SK-N-SH (cell line): ENCODE results near the gene HPCAL4. TPM values are rescaled to one million over a fixed set of nuclear protein-coding genes. Genes with fewer than 3 reads are reported as not detected.

Experiments
- CTCF ChIA-PET: fragments of 300-600, 350-600 bp; formaldehyde crosslinking; extraction: SDS; loops from one replicate; lab custom pipeline; 2021; lab: Yijun Ruan, JAX
- POLR2A ChIA-PET: fragments of 350-600 bp; sonication (Branson Sonifier 250); formaldehyde crosslinking; extraction: SDS; loops from one replicate; lab custom pipeline; 2020; ENCODE audit warnings: antibody characterized with exemption, inconsistent platforms; lab: Yijun Ruan, JAX
- DNase-seq: peaks from one replicate; pipeline ENCODE4 v3.0.0; 2012
- H2AFZ ChIP-seq: fragments of 200-600 bp; sonication (generic); 2 replicates; pipeline ENCODE4 v1.8.1; 2016; ENCODE audit warnings: antibody characterized with exemption, mild to moderate bottlenecking, low read depth
- H3F3A ChIP-seq: fragments of 200-600 bp; sonication (generic); replicated peaks from 2 replicates; pipeline ENCODE3; 2016; ENCODE audit warnings: antibody characterized with exemption, mild to moderate bottlenecking; ENCODE audit not compliant: insufficient read depth
- H3K27ac ChIP-seq, 2 experiments: fragments of 200-500 bp in 1 of 2; fragments of 200-600 bp in 1 of 2; sonication (Bioruptor generic) in 1 of 2; sonication (generic), shearing (Covaris generic) in 1 of 2; 2 replicates each; pipeline versions ENCODE4 v1.5.1 to v1.6.1; 2014 to 2016; ENCODE audit warnings: low read depth in 2 of 2, inconsistent platforms in 1 of 2, low read length in 1 of 2, mild to moderate bottlenecking in 1 of 2, mixed read lengths in 1 of 2
- H3K27me3 ChIP-seq: fragments of 200-600 bp; sonication (generic), shearing (Covaris generic); 2 replicates; pipeline ENCODE4 v1.6.1; 2016; ENCODE audit warnings: mixed run types; ENCODE audit not compliant: insufficient read depth
- H3K36me3 ChIP-seq, 2 experiments: fragments of 200-500 bp in 1 of 2; fragments of 200-600 bp in 1 of 2; sonication (Bioruptor generic) in 1 of 2; sonication (generic) in 1 of 2; replicated peaks in 1 of 2; 2 replicates each; pipeline versions ENCODE3 to v1.5.1; 2014 to 2016; ENCODE audit warnings: low read length in 1 of 2, mild to moderate bottlenecking in 1 of 2; ENCODE audit not compliant: insufficient read depth in 2 of 2, control insufficient read depth in 1 of 2
- H3K4me1 ChIP-seq, 2 experiments: fragments of 200-500 bp in 1 of 2; fragments of 200-600 bp in 1 of 2; sonication (Bioruptor generic) in 1 of 2; sonication (generic), shearing (Covaris generic) in 1 of 2; 2 replicates each; pipeline versions ENCODE4 v1.5.1 to v1.6.1; 2014 to 2016; ENCODE audit warnings: low read depth in 1 of 2, low read length in 1 of 2, mixed run types in 1 of 2; ENCODE audit not compliant: insufficient read depth in 2 of 2, control insufficient read depth in 1 of 2
- H3K4me2 ChIP-seq: fragments of 200-600 bp; sonication (generic), shearing (Covaris generic); 2 replicates; pipeline ENCODE4 v1.6.1; 2017; ENCODE audit warnings: mixed run types
- H3K4me3 ChIP-seq, 2 experiments: fragments of 200-500 bp in 1 of 2; fragments of 200-600 bp in 1 of 2; sonication (Bioruptor generic) in 1 of 2; sonication (generic), shearing (Covaris generic) in 1 of 2; 2 replicates each; pipeline versions ENCODE4 v1.5.1 to v1.8.1; 2014 to 2016; ENCODE audit warnings: low read depth in 2 of 2, inconsistent platforms in 1 of 2, low read length in 1 of 2, mild to moderate bottlenecking in 1 of 2, mixed read lengths in 1 of 2, moderate library complexity in 1 of 2
- H3K79me2 ChIP-seq: fragments of 200-600 bp; sonication (generic); 2 replicates; pipeline ENCODE4 v1.8.1; 2017; ENCODE audit warnings: mild to moderate bottlenecking; ENCODE audit not compliant: insufficient read depth
- H3K9ac ChIP-seq: fragments of 200-600 bp; sonication (generic); 2 replicates; pipeline ENCODE4 v1.6.1; 2017; ENCODE audit warnings: mixed run types
- H3K9me2 ChIP-seq: fragments of 200-600 bp; sonication (generic); 2 replicates; pipeline ENCODE4 v1.6.1; 2017; ENCODE audit warnings: mixed run types
- H3K9me3 ChIP-seq: fragments of 200-600 bp; sonication (generic); 2 replicates; pipeline ENCODE4 v1.6.1; 2017; ENCODE audit warnings: mixed run types, mild to moderate bottlenecking, moderate library complexity
- H4K20me1 ChIP-seq: fragments of 200-600 bp; sonication (generic); 2 replicates; pipeline ENCODE4 v1.6.1; 2017; ENCODE audit warnings: mild to moderate bottlenecking, mixed run types; ENCODE audit not compliant: insufficient read depth
- CHD2 ChIP-seq: fragments of 150-350 bp; IDR thresholded peaks from 2 replicates; pipeline ENCODE4 v1.6.1; 2018; ENCODE audit warnings: low read length; ENCODE audit not compliant: partially characterized antibody
- GABPA ChIP-seq: IDR thresholded peaks from 2 replicates; pipeline ENCODE4 v1.4.0; 2012; ENCODE audit warnings: low read depth, mild to moderate bottlenecking
- GATA2 ChIP-seq: sonication (generic); formaldehyde crosslinking; IDR thresholded peaks from 2 replicates; pipeline ENCODE4 v1.5.0; 2020; ENCODE audit warnings: mild to moderate bottlenecking, missing genetic modification reagents
- JUND ChIP-seq: IDR thresholded peaks from 2 replicates; pipeline ENCODE4 v1.4.0; 2012
- MEF2A ChIP-seq: IDR thresholded peaks from 2 replicates; pipeline ENCODE4 v1.4.0; 2012; ENCODE audit warnings: low read depth, borderline replicate concordance
- PBX3 ChIP-seq: IDR thresholded peaks from 2 replicates; pipeline ENCODE4; 2012
- RAD21 ChIP-seq: IDR thresholded peaks from 2 replicates; pipeline ENCODE4 v1.6.1; 2012; ENCODE audit warnings: mild to moderate bottlenecking, low read length
- RCOR1 ChIP-seq: fragments of 150-350 bp; IDR thresholded peaks from 2 replicates; pipeline ENCODE4 v1.6.1; 2017; ENCODE audit warnings: antibody characterized with exemption, low read length
- RFX5 ChIP-seq: IDR thresholded peaks from 2 replicates; pipeline ENCODE4 v1.6.1; 2012; ENCODE audit warnings: mild to moderate bottlenecking, improper control_type of control experiment, low read length
- SMC3 ChIP-seq: IDR thresholded peaks from 2 replicates; pipeline ENCODE4 v1.6.1; 2012; ENCODE audit warnings: low read depth, low read length, improper control_type of control experiment
- WGBS: methylation state at CpG from one replicate; pipeline ENCODE4 v1.1.6; 2017; ENCODE audit warnings: low lambda C conversion rate; 5-methylcytosine and 5-hydroxymethylcytosine counted together
- polyA plus RNA-seq, 3 experiments: library from polyadenylated mRNA; depleted of rRNA; stranded (reverse); fragments of >200 nt; gene quantifications; 2 replicates each; pipeline ENCODE4 v1.2.3, GENCODE V29; 2012
- TF ChIP-seq, protein P1 (sequence below): fragments of 200-600 bp; sonication (generic); IDR thresholded peaks from 2 replicates; pipeline ENCODE4 v1.6.1; 2017; ENCODE audit warnings: antibody characterized with exemption, mild to moderate bottlenecking, moderate library complexity
- TF ChIP-seq, protein P2 (sequence below): IDR thresholded peaks from 2 replicates; pipeline ENCODE4 v1.4.0; 2012; ENCODE audit warnings: low read depth

HPCAL4 gene
- polyA plus RNA-seq, 1 of the 3 experiments (the other 2 are of a cell fraction) = 0.15 TPM

DNA sequence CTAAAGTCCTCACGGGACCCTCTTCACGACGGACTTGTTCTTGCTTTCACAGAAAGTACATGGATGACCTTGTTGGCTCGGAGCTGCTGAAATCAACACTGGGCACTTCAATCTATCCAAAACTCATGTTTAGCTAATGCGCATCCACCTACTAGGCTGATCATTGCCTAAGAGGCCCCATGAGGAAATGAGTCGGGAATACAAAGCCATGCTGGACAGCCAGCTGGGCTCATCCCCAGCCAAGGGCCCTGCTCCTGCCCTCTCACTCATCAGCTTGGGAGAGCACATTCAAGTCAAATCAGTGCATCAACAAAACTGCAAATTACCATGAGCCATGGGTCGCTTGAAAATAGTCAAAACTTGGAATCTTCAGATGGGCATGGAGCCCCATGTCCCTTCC is 36.9 kb downstream of the HPCAL4 start:
- no peak overlapping the region for H3K4me3 ChIP-seq
- H3K79me2 ChIP-seq = no peaks in the 10 kb centered on the region
- WGBS = 77% methylated on average over 6 of the region's 7 CpGs
- H3K9me2 ChIP-seq = no peaks in the 10 kb centered on the region
- no peaks in the 10 kb centered on the region for H3K27me3 ChIP-seq
- no peak overlapping the region for H3K9ac ChIP-seq
- ChIA-PET POLR2A (interaction anchor here (7.5 kb wide), 1 partner anchor 16 kb away, joined by 95 read pairs; the partner anchor contains the start of gene NT5C1A), CTCF (interaction anchor here (0.6 to 15.4 kb wide), 35 partner anchors 10 to 550 kb away, joined by 3 to 459 read pairs (median 6); partner anchors contain the start of genes HEYL, HPCAL4, NT5C1A and PPIE)
- peaks cover 0 to 69% of the 10 kb centered on the region in 2 experiments; a peak in 2 of 4 replicates for H3K4me1 ChIP-seq
- DNase-seq = no peak
- TF ChIP-seq SMC3 = no peak
- no peak for TF ChIP-seq MEF2A
- TF ChIP-seq PBX3 = no peak
- TF ChIP-seq CHD2 = no peak
- TF ChIP-seq RFX5 = no peak
- peak overlapping the region in 1 of 2 experiments; percentile 100; a peak in 2 of 4 replicates for H3K27ac ChIP-seq
- no peaks in the 10 kb centered on the region for H3K36me3 ChIP-seq
- no peak overlapping the region for H2AFZ ChIP-seq
- no peaks in the 10 kb centered on the region for H3K9me3 ChIP-seq
- H3K4me2 ChIP-seq = no peak overlapping the region
- no peaks in the 10 kb centered on the region for H4K20me1 ChIP-seq
- H3F3A ChIP-seq = no peaks in the 10 kb centered on the region

GRCh38 chr1:39653546-39654031 is 37.6 kb downstream of the HPCAL4 start:
- 23% methylated on average over 7 of the region's 8 CpGs for WGBS
- H3K4me2 ChIP-seq = no peak overlapping the region

More at GRCh38 chr1:39653546-39654031, 37.6 kb downstream of the HPCAL4 start:
- Histone ChIP-seq H3K9me2 (no peaks in the 10 kb centered on the region), H3F3A (no peaks in the 10 kb centered on the region), H3K4me1 (peaks cover 0 to 62% of the 10 kb centered on the region in 2 experiments; a peak in 2 of 4 replicates), H4K20me1 (no peaks in the 10 kb centered on the region), H2AFZ (no peak overlapping the region), H3K9me3 (no peaks in the 10 kb centered on the region), H3K4me3 (no peak overlapping the region), H3K9ac (no peak overlapping the region), H3K27ac (peak overlapping the region in 1 of 2 experiments; percentile 100; a peak in 2 of 4 replicates), H3K79me2 (no peaks in the 10 kb centered on the region), H3K36me3 (no peaks in the 10 kb centered on the region), H3K27me3 (no peaks in the 10 kb centered on the region)
- DNase-seq = peak; percentile 64
- CTCF ChIA-PET = interaction anchor here (0.5 to 15.4 kb wide), 43 partner anchors 9 to 549 kb away, joined by 3 to 459 read pairs (median 5); partner anchors contain the start of genes HEYL, HPCAL4, MYCL and NT5C1A
- peak; percentile 23 for TF ChIP-seq CHD2
- TF ChIP-seq, protein P1, sequence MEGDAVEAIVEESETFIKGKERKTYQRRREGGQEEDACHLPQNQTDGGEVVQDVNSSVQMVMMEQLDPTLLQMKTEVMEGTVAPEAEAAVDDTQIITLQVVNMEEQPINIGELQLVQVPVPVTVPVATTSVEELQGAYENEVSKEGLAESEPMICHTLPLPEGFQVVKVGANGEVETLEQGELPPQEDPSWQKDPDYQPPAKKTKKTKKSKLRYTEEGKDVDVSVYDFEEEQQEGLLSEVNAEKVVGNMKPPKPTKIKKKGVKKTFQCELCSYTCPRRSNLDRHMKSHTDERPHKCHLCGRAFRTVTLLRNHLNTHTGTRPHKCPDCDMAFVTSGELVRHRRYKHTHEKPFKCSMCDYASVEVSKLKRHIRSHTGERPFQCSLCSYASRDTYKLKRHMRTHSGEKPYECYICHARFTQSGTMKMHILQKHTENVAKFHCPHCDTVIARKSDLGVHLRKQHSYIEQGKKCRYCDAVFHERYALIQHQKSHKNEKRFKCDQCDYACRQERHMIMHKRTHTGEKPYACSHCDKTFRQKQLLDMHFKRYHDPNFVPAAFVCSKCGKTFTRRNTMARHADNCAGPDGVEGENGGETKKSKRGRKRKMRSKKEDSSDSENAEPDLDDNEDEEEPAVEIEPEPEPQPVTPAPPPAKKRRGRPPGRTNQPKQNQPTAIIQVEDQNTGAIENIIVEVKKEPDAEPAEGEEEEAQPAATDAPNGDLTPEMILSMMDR = peak; percentile 87
- peak; percentile 89 for TF ChIP-seq SMC3
- TF ChIP-seq JUND = no peak
- TF ChIP-seq MEF2A = no peak
- TF ChIP-seq RCOR1 = peak; percentile 40; the same call in 1 of the 2 replicates
- TF ChIP-seq GATA2 (CRISPR knock-in tag) = 0 out of 2 replicates have a peak, but pooled peaks have one; percentile 21
- TF ChIP-seq, protein P2, sequence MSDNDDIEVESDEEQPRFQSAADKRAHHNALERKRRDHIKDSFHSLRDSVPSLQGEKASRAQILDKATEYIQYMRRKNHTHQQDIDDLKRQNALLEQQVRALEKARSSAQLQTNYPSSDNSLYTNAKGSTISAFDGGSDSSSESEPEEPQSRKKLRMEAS = no peak
- peak; percentile 92 for TF ChIP-seq RAD21
- TF ChIP-seq GABPA = no peak
- POLR2A ChIA-PET = interaction anchor here (1.4 kb wide), 1 partner anchor 47 kb away, joined by 6 read pairs; no protein-coding TSS in a partner anchor
